HG03558 (cell line): ENCODE data around the gene NPAS3.

Source experiments
- ATAC-seq: cut with Tn5 transposase; IDR thresholded peaks from one replicate; pipeline ENCODE4 v1.9.1; 2021; ENCODE audit warnings: moderate number of reproducible peaks; ENCODE audit not compliant: unreplicated experiment; ENCODE audit errors: extremely low read depth

Gene NPAS3

DNA sequence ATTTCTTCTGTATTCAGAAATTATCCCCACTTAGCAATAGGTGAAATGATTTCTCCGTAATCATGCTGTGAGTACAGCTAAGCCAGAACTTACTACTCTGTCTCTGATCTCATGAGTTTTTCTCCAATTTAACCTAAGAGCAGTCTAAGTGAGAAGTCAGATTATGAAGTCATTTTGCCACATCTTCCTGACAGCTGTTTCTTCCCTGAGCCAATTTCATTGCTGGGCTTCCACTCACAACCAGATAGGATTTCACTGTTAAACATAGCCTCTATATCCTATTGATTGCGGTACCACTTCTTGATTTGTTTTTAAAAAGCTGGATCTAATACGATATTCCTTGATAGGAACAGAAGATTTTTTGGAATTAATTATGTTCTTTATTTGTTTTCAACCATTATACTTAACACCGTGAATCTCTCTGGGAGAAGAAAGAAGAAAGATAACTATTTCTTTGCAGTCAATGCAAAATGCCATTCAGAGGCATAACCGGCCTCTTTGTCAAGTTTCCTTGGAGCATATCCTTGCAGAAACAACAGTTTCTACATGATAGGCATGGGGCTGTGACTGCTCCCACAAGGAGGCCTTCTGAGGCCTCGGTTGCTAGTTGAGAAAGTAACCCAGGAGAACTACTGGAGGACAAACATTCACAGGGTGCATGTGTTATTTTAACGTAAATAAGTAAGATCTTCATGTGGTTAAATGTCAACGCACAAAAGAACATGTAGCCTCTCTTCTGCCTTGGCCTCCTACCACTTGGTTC is 212.2 kb downstream of the NPAS3 start:
- no peak for ATAC-seq

DNA sequence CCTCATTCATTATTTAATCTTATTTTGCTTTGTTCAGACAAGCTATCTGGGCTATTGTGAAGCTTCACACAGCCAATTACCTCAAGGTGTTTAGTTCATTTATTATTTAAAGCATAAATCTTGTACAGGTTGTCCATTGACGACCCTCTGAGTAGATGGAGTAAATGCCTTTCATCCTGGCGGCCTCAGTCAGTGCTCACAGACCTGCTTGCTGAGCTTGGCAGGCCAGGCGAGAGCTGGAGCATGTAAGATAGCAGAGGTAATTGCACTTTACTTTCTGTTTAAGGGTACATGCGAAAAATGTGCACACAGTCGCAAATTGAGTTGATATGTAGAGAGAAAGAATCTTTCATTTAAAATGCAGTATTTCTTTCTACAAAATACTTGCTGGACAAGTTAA is 224.4 kb downstream of the NPAS3 start:
- no peak for ATAC-seq

- no peak for ATAC-seq
Measured at GRCh38 chr14:33163600-33163999, 224.9 kb downstream of the NPAS3 start.

DNA sequence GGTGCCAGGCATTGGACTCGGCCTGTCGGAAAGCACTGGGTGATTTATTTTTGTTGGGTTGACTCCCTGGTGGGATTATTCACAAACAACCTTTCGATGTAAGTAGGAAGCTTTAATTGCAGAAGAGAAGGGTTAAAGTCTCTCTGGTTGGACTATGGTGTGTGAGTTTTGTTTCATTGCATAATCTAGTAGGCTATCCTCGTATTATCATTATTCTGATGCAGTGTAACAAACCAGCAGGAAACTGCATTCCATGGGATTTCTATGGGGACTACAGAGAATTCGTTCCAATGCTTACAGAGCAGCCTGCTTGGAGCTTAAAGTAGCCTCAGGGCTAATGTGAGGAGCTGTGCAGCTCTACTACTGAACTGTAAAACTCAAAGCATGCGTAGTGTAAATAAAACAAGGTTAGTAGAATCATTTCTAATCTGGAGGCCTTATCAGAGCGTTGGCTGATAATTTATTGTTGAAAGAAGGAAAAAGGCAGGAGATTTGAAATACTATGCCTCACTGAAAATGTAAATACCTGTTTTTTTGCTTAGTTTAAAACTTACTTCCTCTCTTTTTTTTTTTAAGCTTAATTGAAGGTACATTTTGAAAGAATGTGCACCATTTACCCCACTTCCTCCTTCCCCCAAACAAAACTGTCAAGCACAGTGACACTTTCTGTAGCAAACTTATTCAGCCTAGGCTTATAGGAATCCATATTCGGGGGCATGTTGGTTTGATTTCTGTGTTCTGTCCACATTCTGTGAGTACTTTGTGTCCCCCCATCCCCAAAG is 226.7 kb downstream of the NPAS3 start:
- ATAC-seq, result no peak

GRCh38 chr14:33165926-33166289 is 227.2 kb downstream of the NPAS3 start:
- ATAC-seq, result no peak

DNA sequence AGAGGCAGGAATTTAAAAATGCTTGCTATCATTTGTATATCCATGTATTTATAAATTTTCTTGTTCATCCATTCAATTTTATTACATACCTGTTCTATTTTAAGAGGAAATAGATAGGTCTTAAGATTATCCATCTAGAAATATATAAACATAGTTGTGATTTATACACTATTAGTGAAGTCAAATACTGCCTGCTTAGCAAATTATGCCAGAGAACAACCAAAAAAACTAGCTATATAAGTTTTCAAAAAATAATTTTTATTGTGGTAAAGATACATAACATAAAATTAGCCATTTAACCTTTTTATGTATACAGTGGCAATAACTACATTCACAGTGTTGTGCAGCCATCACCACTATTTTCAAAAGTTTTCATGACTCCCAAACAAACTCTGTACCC is 237.3 kb downstream of the NPAS3 start:
- ATAC-seq, result no peak

DNA sequence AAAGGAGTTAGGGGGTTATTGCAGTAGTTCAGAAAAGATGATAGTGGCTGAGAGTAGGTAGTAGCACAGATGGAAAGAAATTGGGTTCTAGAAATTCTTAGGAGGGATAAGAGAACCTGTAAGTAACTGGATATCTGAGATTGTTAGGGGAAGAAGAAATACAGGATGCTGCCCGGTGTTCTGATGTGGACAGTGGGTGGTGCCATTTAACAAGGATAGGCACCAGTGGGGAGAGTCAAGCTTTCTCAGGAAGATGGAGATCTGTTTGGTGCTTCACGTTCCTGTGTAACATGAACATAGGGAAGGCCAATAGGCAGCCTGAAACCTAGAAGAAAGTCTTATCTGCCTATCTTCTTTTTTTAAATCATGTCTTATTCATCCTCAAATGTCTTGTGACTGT is 245.9 kb downstream of the NPAS3 start:
- ATAC-seq, result no peak

GRCh38 chr14:33186656-33187055 is 248.0 kb downstream of the NPAS3 start:
- ATAC-seq, result no peak

GRCh38 chr14:33188880-33189279 is 250.2 kb downstream of the NPAS3 start:
- ATAC-seq, result no peak

GRCh38 chr14:33191855-33192254 is 253.2 kb downstream of the NPAS3 start:
- ATAC-seq, result no peak

- no peak for ATAC-seq
Measured at GRCh38 chr14:33194551-33194950, 255.9 kb downstream of the NPAS3 start.

GRCh38 chr14:33198684-33199083 is 260.0 kb downstream of the NPAS3 start:
- ATAC-seq, result no peak

GRCh38 chr14:33201116-33201515 is 262.4 kb downstream of the NPAS3 start:
- no peak for ATAC-seq

DNA sequence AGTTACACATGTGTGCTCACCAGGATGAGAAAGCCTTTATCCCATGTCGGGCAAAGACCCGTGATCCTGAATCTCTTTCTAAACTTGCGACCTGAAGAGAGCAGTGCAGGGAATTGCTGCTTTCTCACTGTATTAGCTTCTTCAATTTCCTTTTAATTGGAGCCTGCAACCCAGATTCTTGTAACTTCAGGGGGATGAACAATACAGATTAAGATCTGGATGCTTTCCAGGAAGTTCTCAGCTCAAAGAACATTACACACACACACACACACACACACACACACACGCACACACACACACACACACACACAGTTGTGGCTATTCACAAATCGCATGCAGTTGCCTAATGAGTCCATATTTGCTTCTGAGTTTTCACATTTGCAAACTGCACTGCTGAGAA is 268.3 kb downstream of the NPAS3 start:
- ATAC-seq, result no peak

GRCh38 chr14:33207467-33208017 is 268.9 kb downstream of the NPAS3 start:
- ATAC-seq, result no peak

GRCh38 chr14:33210311-33210710 is 271.6 kb downstream of the NPAS3 start:
- ATAC-seq, result no peak

DNA sequence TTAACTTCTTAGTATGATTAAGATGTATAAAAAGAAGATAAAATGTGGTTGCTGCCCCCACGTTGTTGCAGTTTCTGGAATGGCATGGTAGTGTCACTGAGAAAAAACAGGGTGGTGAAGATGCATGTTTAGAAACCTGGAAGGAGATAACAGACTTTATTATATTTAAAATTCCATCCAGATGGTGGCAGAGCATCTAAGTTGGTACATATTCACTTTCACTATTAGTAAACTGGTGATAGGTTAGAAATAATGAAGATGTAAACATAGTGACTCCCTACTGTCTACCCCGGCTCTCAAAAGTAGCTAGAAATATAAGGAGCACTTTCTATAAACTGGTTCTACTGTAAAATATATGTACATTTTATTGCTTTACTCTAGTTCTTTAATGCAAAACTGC is 279.3 kb downstream of the NPAS3 start:
- ATAC-seq, result no peak

DNA sequence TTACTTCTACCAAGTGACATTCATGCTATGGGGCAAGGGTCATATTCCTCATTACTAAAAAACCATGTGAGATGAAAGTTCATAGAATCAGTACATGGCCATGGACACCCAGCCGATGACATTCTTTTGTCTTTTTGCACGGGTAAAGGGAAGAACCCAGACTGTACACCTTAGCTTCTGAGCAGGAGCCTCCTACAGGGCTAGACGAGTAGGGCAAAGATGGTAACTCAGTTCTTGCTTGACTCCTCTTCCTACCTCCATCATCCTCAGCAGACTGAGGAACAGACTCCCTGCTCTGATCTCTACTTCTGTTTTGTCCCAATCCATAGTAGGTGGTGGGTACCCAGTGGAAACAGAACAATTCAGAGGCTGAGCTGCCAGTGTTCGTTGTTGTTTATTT is 281.3 kb downstream of the NPAS3 start:
- no peak for ATAC-seq

DNA sequence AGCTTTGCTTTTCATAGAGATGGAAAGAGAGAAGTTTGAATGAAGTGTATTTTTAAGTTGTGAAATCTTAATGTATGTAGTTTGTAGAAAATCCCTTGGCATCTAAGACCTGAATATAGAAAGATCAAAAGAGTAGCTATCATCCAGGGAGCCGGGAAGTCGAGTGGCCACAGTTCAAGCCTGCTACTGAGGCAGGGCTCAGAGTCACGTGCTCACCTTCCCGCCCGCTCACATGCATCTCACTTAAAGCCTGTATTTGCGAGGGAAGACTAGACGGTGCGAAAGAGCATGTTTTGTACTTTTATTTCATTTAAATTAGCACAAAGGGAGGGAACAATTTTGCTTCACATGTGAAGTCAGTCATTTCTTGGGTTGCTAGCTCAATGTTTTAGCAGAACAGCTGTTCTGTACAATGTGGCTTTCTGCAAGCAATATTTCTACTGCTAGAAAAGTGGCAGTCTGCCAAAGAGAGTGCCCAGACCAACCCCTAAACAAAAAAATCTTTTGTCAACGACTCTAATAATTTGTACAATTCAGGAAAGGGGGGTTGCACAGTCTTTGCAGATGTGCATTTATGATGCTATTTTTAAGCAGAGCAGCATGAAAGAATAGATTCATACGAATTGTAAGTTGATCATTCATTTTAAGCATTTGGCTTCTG is 290.7 kb downstream of the NPAS3 start:
- ATAC-seq, result no peak

GRCh38 chr14:33230021-33230420 is 291.3 kb downstream of the NPAS3 start:
- no peak for ATAC-seq

DNA sequence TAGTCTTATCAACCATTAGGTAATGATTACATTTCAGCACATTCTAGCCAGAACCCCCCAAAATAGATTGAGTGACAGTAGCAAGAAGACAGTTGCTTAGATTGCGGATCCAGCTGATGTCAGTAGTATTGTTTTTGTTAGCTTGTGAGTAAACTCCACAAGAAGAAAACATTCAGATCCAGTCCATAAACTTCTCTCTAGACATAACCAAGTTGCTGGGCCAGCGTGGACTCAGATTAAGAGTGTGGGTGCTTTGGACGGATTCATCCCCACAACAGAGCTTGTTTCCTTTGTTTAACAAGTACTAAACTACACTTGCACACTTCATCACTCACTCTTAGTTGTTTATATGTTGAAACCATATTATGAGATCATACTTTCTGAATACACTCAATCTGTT is 293.4 kb downstream of the NPAS3 start:
- ATAC-seq, result no peak
